HEK293T (cell line): ENCODE data around the gene MYH14.

ENCODE experiments used
- BHLHE40 ChIP-seq: fragments of 450-650 bp; IDR thresholded peaks from 2 replicates; pipeline ENCODE4 v1.6.1; 2016; ENCODE audit warnings: mild to moderate bottlenecking, moderate library complexity, borderline replicate concordance
- CTBP1 ChIP-seq: fragments of 450-650 bp; IDR thresholded peaks from 2 replicates; pipeline ENCODE4 v1.6.1; 2016; ENCODE audit warnings: borderline replicate concordance
- FOXA1 ChIP-seq: fragments of 450-650 bp; IDR thresholded peaks from 2 replicates; pipeline ENCODE4 v1.6.1; 2016; ENCODE audit warnings: mild to moderate bottlenecking
- FOXK2 ChIP-seq: fragments of 450-650 bp; IDR thresholded peaks from 2 replicates; pipeline ENCODE4 v1.6.1; 2016; ENCODE audit warnings: mild to moderate bottlenecking
- L3MBTL2 ChIP-seq: fragments of 450-650 bp; conservative IDR thresholded peaks from 2 replicates; pipeline ENCODE4 v1.6.1; 2016; ENCODE audit warnings: mild to moderate bottlenecking
- LEF1 ChIP-seq: fragments of 450-650 bp; IDR thresholded peaks from 2 replicates; pipeline ENCODE4 v1.6.1; 2017; ENCODE audit warnings: mild to moderate bottlenecking, borderline replicate concordance
- NFRKB ChIP-seq: fragments of 450-650 bp; IDR thresholded peaks from 2 replicates; pipeline ENCODE4 v1.6.1; 2016; ENCODE audit warnings: mild to moderate bottlenecking, moderate library complexity
- SP1 ChIP-seq: fragments of 450-650 bp; IDR thresholded peaks from 2 replicates; pipeline ENCODE4 v1.6.1; 2017
- SUZ12 ChIP-seq: fragments of 450-650 bp; IDR thresholded peaks from 2 replicates; pipeline ENCODE4 v1.6.1; 2016; ENCODE audit warnings: mild to moderate bottlenecking

- TF ChIP-seq LEF1: no peak
- no peak for TF ChIP-seq FOXK2
- TF ChIP-seq NFRKB: no peak
- no peak for TF ChIP-seq CTBP1
- TF ChIP-seq FOXA1: no peak
- TF ChIP-seq SUZ12: no peak
- TF ChIP-seq SP1: no peak
- TF ChIP-seq BHLHE40: no peak
- TF ChIP-seq L3MBTL2: no peak
Measured at GRCh38 chr19:50326101-50326664, 122.8 kb downstream of the MYH14 start.
